K562 (cell line): ENCODE measurements around the gene AKAP13. TPM values are rescaled to one million over a fixed set of nuclear protein-coding genes. Genes with fewer than 3 reads are reported as not detected.

Experiments
- ATAC-seq: fragments of 200-7000 bp; cut with Tn5 transposase; 3 replicates; pipeline ENCODE4 v1.9.1; 2020; ENCODE audit warnings: moderate library complexity
- BruUV-seq: library from RNA; stranded (reverse); fragments of 400-500 nt; replicated peaks from 2 replicates; lab custom pipeline; 2021; lab: Mats Ljungman, UMichigan
- CTCF ChIA-PET: fragments of 300-600 bp; formaldehyde crosslinking; extraction: SDS; loops from one replicate; lab custom pipeline; 2021; ENCODE audit warnings: low intra/inter-chr PET ratio; lab: Yijun Ruan, JAX
- POLR2A ChIA-PET: fragments of 300-600, 350-650 bp; sonication (Branson Sonifier 250); formaldehyde crosslinking; extraction: SDS; loops from one replicate; lab custom pipeline; 2021; ENCODE audit warnings: antibody characterized with exemption, inconsistent platforms; lab: Yijun Ruan, JAX
- DNase-seq, 4 experiments: peaks; one replicate each; pipeline versions ENCODE4 v3.0.0 to v3.0.0-alpha.2; 2011 to 2018; ENCODE audit warnings: low spot score in 3 of 4, mixed read lengths in 3 of 4; ENCODE audit errors: extremely low read depth in 1 of 4
- FAIRE-seq: peaks from 2 replicates; lab custom pipeline; 2011; peaks lifted over from hg19 to GRCh38; lab: Jason Lieb, UNC
- H2AFZ ChIP-seq: 2 replicates; pipeline ENCODE4 v1.6.0; 2011; ENCODE audit warnings: low read depth, low read length, control low read depth, inconsistent platforms
- H3K27ac ChIP-seq: fragments of 200-600 bp; 3 replicates; pipeline ENCODE4 v1.8.0; 2011; ENCODE audit warnings: low read depth, mild to moderate bottlenecking, control low read depth, inconsistent platforms, low read length, moderate library complexity, mixed read lengths; ENCODE audit errors: extremely low read depth
- H3K27me3 ChIP-seq, 2 experiments: fragments of 300-600 bp in 1 of 2; 2 replicates in 1 of 2; 3 replicates in 1 of 2; pipeline versions ENCODE4 v1.6.0 to v1.8.0; 2011; ENCODE audit warnings: inconsistent platforms in 2 of 2, low read length in 2 of 2, mild to moderate bottlenecking in 1 of 2, mixed read lengths in 1 of 2, moderate library complexity in 1 of 2; ENCODE audit not compliant: control insufficient read depth in 2 of 2, insufficient read depth in 2 of 2
- H3K36me3 ChIP-seq: fragments of 300-600 bp; 3 replicates; pipeline ENCODE4 v1.8.0; 2011; ENCODE audit warnings: mild to moderate bottlenecking, low read length, inconsistent platforms; ENCODE audit not compliant: control insufficient read depth, insufficient read depth
- H3K4me1 ChIP-seq, 2 experiments: fragments of 200-600 bp in 1 of 2; replicated peaks in 1 of 2; 2 replicates in 1 of 2; 3 replicates in 1 of 2; pipeline versions ENCODE4 v1.5.1 to v1.8.0; 2011; ENCODE audit warnings: inconsistent platforms in 2 of 2, low read length in 2 of 2, mild to moderate bottlenecking in 1 of 2, mixed read lengths in 1 of 2, moderate library complexity in 1 of 2; ENCODE audit not compliant: control insufficient read depth in 2 of 2, insufficient read depth in 2 of 2
- H3K4me2 ChIP-seq: 2 replicates; pipeline ENCODE4 v1.6.1; 2011; ENCODE audit warnings: low read length, control low read depth, inconsistent platforms, mixed read lengths; ENCODE audit not compliant: insufficient read depth
- H3K4me3 ChIP-seq: fragments of 200-600 bp; sonication (generic), shearing (Covaris generic); 2 replicates; pipeline ENCODE4 v1.5.1; 2016; ENCODE audit warnings: control low read depth, inconsistent platforms
- H3K79me2 ChIP-seq: fragments of 200-600 bp; 3 replicates; pipeline ENCODE4 v1.8.0; 2011; ENCODE audit warnings: low read length, inconsistent platforms; ENCODE audit not compliant: control insufficient read depth, insufficient read depth
- H3K9ac ChIP-seq, 2 experiments: 2 replicates each; pipeline versions ENCODE4 v1.6.0 to v1.6.1; 2011; ENCODE audit warnings: low read depth in 2 of 2, low read length in 2 of 2, control low read depth in 1 of 2, inconsistent platforms in 1 of 2, mild to moderate bottlenecking in 1 of 2, mixed read lengths in 1 of 2; ENCODE audit not compliant: insufficient read depth in 1 of 2
- H3K9me1 ChIP-seq: one replicate; pipeline ENCODE4 v1.6.0; 2011; ENCODE audit warnings: inconsistent platforms, mild to moderate bottlenecking, low read length, moderate library complexity; ENCODE audit not compliant: control insufficient read depth, insufficient read depth
- H3K9me3 ChIP-seq: replicated peaks from 2 replicates; pipeline ENCODE4 v1.5.1; 2011; ENCODE audit warnings: low read depth, low read length, inconsistent platforms; ENCODE audit not compliant: control insufficient read depth, insufficient read depth
- H4K20me1 ChIP-seq: replicated peaks from 2 replicates; pipeline ENCODE4 v1.6.1; 2011; ENCODE audit warnings: low read length, inconsistent platforms, mixed read lengths; ENCODE audit not compliant: control insufficient read depth, insufficient read depth
- MAFK ChIP-seq: IDR thresholded peaks from 2 replicates; pipeline ENCODE4 v1.6.1; 2011; ENCODE audit warnings: low read length, improper control_type of control experiment
- MYNN ChIP-seq, 2 experiments: sonication (generic); formaldehyde crosslinking in 1 of 2; IDR thresholded peaks; 2 replicates each; pipeline versions ENCODE4 v1.5.0 to v1.6.1; 2016 to 2020; ENCODE audit warnings: antibody characterized with exemption in 1 of 2, missing genetic modification reagents in 1 of 2
- RAD21 ChIP-seq, 2 experiments: fragments of 250-450 bp in 1 of 2; fragments of 450-650 bp in 1 of 2; sonication (Bioruptor Pico) in 1 of 2; formaldehyde crosslinking in 1 of 2; IDR thresholded peaks in 1 of 2; conservative IDR thresholded peaks in 1 of 2; 2 replicates each; pipeline versions ENCODE4 v1.4.0 to v1.8.0; 2020 to 2022; ENCODE audit warnings: mild to moderate bottlenecking in 2 of 2, moderate library complexity in 1 of 2
- SIX5 ChIP-seq, 2 experiments: IDR thresholded peaks; 2 replicates each; pipeline ENCODE4 v1.6.1; 2011; ENCODE audit warnings: low read length in 2 of 2, borderline replicate concordance in 1 of 2, low read depth in 1 of 2, mild to moderate bottlenecking in 1 of 2, moderate library complexity in 1 of 2; ENCODE audit not compliant: insufficient read depth in 1 of 2
- ZBED1 ChIP-seq: IDR thresholded peaks from 2 replicates; pipeline ENCODE4 v1.6.1; 2014
- ZFP30 ChIP-seq: fragments of 250-450 bp; sonication (Bioruptor Pico); IDR thresholded peaks from 2 replicates; pipeline ENCODE4 v1.8.0; 2022; ENCODE audit warnings: moderate library complexity, mild to moderate bottlenecking, inconsistent platforms, borderline replicate concordance
- WGBS: fragments of 100-300 bp; shearing (Covaris generic); methylation state at CpG from one replicate; pipeline ENCODE4 v1.1.6; 2016; ENCODE audit warnings: low coverage, mixed read lengths; ENCODE audit not compliant: insufficient coverage; ENCODE audit errors: missing lambda C conversion rate; 5-methylcytosine and 5-hydroxymethylcytosine counted together
- in situ Hi-C: fragments of 300-500 bp; cut with MboI; formaldehyde crosslinking; loops from 4 replicates; pipeline ENCODE4 v1.15.0; 2018; ENCODE audit warnings: inconsistent platforms, mixed read lengths
- intact Hi-C: fragments of 100-400 bp; cut with micrococcal nuclease; formaldehyde crosslinking; loops from 2 replicates; pipeline ENCODE4 v1.14.2; 2022
- polyA plus RNA-seq, 8 experiments: library from polyadenylated mRNA; depleted of rRNA in 4 of 8; stranded (reverse) in 5 of 8; unstranded in 3 of 8; fragments of >200 nt; fragmentation: Nextera tagmentation in 2 of 8; fragmentation: Illumina TruSeq in 1 of 8; extraction: Ambion mirVana in 2 of 8; extraction: Trizol in 1 of 8; gene quantifications; 2 replicates each; pipeline versions ENCODE4 v1.2.1 to v1.2.3, GENCODE V29; 2011 to 2014; ENCODE audit warnings: inconsistent platforms in 1 of 8, missing spikeins in 1 of 8
- total RNA-seq, 7 experiments: library from RNA; depleted of rRNA in 6 of 7; stranded (reverse); fragments of >200 nt in 6 of 7; fragmentation: Illumina TruSeq in 2 of 7; extraction: Trizol in 2 of 7; gene quantifications; 2 replicates each; pipeline versions ENCODE4 v1.2.1 to v1.2.3, GENCODE V29; 2011 to 2021; ENCODE audit warnings: low replicate concordance in 1 of 7
- TF ChIP-seq, protein P1 (sequence below), 2 experiments: fragments of 250-450 bp in 1 of 2; fragments of 450-650 bp in 1 of 2; sonication (Bioruptor Pico) in 1 of 2; IDR thresholded peaks; 2 replicates each; pipeline versions ENCODE4 v1.6.1 to v1.8.0; 2016 to 2021; ENCODE audit warnings: mild to moderate bottlenecking in 2 of 2, moderate library complexity in 2 of 2, missing compliant biosample characterization in 1 of 2, missing genetic modification characterization in 1 of 2
- TF ChIP-seq, protein P2 (sequence below), 3 experiments: fragments of 200-800 bp in 1 of 3; sonication (Bioruptor generic) in 1 of 3; sonication (generic) in 1 of 3; formaldehyde crosslinking in 1 of 3; IDR thresholded peaks; 2 replicates each; pipeline versions ENCODE4 v1.6.1 to v1.8.0; 2016 to 2022; ENCODE audit warnings: mild to moderate bottlenecking in 2 of 3, missing compliant biosample characterization in 2 of 3, missing genetic modification characterization in 2 of 3, missing genetic modification reagents in 1 of 3
- TF ChIP-seq, protein P3 (sequence below): fragments of 150-350 bp; conservative IDR thresholded peaks from 2 replicates; pipeline ENCODE4 v1.6.1; 2014; ENCODE audit warnings: low read length

Gene AKAP13
- total and polyA plus RNA-seq, 9 of the 15 experiments (the other 6 are each of a cell fraction or from before 2014, with no cell fraction given), result 0.03 to 1.7 (median 0.42) TPM

DNA sequence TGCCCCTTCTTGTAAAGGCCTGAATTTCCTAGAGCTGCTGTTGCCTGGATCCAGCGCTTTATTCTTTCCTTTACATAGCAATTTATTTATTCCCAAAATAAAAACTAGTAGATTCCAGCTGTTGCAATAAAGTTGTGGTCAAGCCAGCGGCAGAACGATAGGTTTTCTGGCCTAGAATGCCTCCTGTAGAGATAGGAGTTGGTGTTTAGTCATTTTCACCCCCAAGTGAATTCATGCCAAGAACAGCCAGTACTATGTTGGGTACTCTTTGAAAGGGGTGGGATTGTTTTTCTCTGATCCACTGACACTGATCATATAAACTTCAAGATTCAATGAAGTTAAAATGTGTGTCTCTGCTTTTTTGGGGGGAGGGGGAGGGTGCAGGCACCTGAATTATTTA is 344.6 kb downstream of the AKAP13 start:
- Histone ChIP-seq H3K9me3 (no peaks in the 10 kb centered on the region), H3K9ac (no peak overlapping the region), H3K9me1 (no peaks in the 10 kb centered on the region), H4K20me1 (no peaks in the 10 kb centered on the region), H3K27ac (no peak overlapping the region), H3K4me1 (no peaks in the 10 kb centered on the region), H2AFZ (no peak overlapping the region), H3K79me2 (no peaks in the 10 kb centered on the region), H3K4me2 (no peak overlapping the region), H3K36me3 (no peaks in the 10 kb centered on the region), H3K4me3 (no peak overlapping the region), H3K27me3 (no peaks in the 10 kb centered on the region; a peak in 1 of 5 replicates)
- ChIA-PET CTCF (no interaction called here), POLR2A (interaction anchor here (0.8 kb wide), 1 partner anchor 13 kb away, joined by 3 read pairs; no protein-coding TSS in a partner anchor)
- no peak for FAIRE-seq
- in situ Hi-C loops, result loop anchor here (5.0 kb wide), 1 partner anchor 107 kb away; no protein-coding TSS in a partner anchor
- TF ChIP-seq MYNN (IDR thresholded peaks at IDR 0.05), result no peak
- TF ChIP-seq MYNN (CRISPR knock-in tag; IDR thresholded peaks at IDR 0.05), result no peak
- no peak for TF ChIP-seq RAD21 (CRISPR knock-in tag; conservative IDR thresholded peaks at IDR 0.05 in 1 of 2, IDR thresholded peaks at IDR 0.05 in 1 of 2)
- intact Hi-C loops, result loop anchor here (10.0 kb wide), 1 partner anchor 240 kb away; no protein-coding TSS in a partner anchor
- 2% methylated on average over 3 of the region's 3 CpGs for WGBS
- ATAC-seq, result no peak
- BruUV-seq, result no TSS peak
- no peak for DNase-seq

DNA sequence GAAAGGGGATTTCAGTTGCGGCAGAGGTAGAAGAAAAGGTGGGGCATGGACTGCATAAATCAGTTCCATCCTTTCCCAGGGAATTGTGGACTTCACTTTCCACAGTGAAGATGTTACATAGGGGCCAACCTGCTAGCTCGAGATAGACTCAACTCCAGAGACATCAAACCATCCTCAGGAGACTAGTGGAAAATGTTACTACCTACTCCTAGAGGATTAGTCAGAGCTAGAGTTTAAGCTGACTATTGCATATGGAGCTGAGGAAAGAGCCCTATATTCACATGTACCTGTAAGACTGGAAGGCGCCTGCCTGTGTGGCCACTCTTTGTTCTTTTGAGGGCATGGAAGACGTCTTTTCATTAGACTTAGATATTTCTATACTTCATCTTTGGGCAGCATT is 345.2 kb downstream of the AKAP13 start:
- intact Hi-C loops, result loop anchor here (10.0 kb wide), 1 partner anchor 241 kb away; no protein-coding TSS in a partner anchor
- TF ChIP-seq, protein P1, sequence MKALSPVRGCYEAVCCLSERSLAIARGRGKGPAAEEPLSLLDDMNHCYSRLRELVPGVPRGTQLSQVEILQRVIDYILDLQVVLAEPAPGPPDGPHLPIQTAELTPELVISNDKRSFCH (CRISPR knock-in tag; IDR thresholded peaks at IDR 0.05), result no peak
- TF ChIP-seq, protein P1 (tag; IDR thresholded peaks at IDR 0.05), result no peak
- TF ChIP-seq SIX5 (IDR thresholded peaks at IDR 0.05; ENCODE audit: borderline replicate concordance in 1 of 2, insufficient read depth in 1 of 2, low read depth in 1 of 2, low read length in 2 of 2), result no peak
- no peak for TF ChIP-seq MAFK
- TF ChIP-seq, protein P2, sequence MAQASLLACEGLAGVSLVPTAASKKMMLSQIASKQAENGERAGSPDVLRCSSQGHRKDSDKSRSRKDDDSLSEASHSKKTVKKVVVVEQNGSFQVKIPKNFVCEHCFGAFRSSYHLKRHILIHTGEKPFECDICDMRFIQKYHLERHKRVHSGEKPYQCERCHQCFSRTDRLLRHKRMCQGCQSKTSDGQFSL (CRISPR knock-in tag; IDR thresholded peaks at IDR 0.05), result no peak
- TF ChIP-seq, protein P2 (tag; IDR thresholded peaks at IDR 0.05), result no peak
- TF ChIP-seq, protein P3, sequence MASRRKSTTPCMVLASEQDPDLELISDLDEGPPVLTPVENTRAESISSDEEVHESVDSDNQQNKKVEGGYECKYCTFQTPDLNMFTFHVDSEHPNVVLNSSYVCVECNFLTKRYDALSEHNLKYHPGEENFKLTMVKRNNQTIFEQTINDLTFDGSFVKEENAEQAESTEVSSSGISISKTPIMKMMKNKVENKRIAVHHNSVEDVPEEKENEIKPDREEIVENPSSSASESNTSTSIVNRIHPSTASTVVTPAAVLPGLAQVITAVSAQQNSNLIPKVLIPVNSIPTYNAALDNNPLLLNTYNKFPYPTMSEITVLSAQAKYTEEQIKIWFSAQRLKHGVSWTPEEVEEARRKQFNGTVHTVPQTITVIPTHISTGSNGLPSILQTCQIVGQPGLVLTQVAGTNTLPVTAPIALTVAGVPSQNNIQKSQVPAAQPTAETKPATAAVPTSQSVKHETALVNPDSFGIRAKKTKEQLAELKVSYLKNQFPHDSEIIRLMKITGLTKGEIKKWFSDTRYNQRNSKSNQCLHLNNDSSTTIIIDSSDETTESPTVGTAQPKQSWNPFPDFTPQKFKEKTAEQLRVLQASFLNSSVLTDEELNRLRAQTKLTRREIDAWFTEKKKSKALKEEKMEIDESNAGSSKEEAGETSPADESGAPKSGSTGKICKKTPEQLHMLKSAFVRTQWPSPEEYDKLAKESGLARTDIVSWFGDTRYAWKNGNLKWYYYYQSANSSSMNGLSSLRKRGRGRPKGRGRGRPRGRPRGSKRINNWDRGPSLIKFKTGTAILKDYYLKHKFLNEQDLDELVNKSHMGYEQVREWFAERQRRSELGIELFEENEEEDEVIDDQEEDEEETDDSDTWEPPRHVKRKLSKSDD, result no peak
- TF ChIP-seq ZFP30 (CRISPR knock-in tag), result no peak
- TF ChIP-seq ZBED1, result no peak

More for the DNA sequence above, 345.2 kb downstream of the AKAP13 start:
- in situ Hi-C loops, result loop anchor here (5.0 kb wide), 1 partner anchor 107 kb away; no protein-coding TSS in a partner anchor
- Histone ChIP-seq H2AFZ (no peak overlapping the region), H3K36me3 (no peaks in the 10 kb centered on the region), H3K4me3 (no peak overlapping the region), H3K27me3 (no peaks in the 10 kb centered on the region; a peak in 1 of 5 replicates), H3K27ac (no peak overlapping the region), H3K4me1 (no peaks in the 10 kb centered on the region), H3K79me2 (no peaks in the 10 kb centered on the region), H3K4me2 (no peak overlapping the region), H3K9ac (no peak overlapping the region), H4K20me1 (no peaks in the 10 kb centered on the region), H3K9me3 (no peaks in the 10 kb centered on the region), H3K9me1 (no peaks in the 10 kb centered on the region)
- FAIRE-seq (no peak), DNase-seq (no peak), ATAC-seq (no peak)
- no TSS peak for BruUV-seq
- 0% methylated on average over 4 of the region's 4 CpGs for WGBS
- POLR2A ChIA-PET, result no interaction called here
- CTCF ChIA-PET, result no interaction called here
